PFSK-1 (cell line): ENCODE measurements around the gene ZCCHC13.

Experiments used
- FOXP2 ChIP-seq: optimal IDR thresholded peaks from 2 replicates; pipeline ENCODE3; 2011; ENCODE audit warnings: borderline replicate concordance, control low read depth, inconsistent platforms; ENCODE audit not compliant: insufficient read depth; ENCODE audit errors: extremely low read length, extremely low read depth
- POLR2AphosphoS5 ChIP-seq: IDR thresholded peaks from 2 replicates; pipeline ENCODE4 v1.6.1; 2012; ENCODE audit warnings: low read depth, mild to moderate bottlenecking, control low read depth, low read length, moderate library complexity
- REST ChIP-seq, 2 experiments: IDR thresholded peaks; 2 replicates each; pipeline versions ENCODE4 v1.6.1 to v1.8.0; 2011 to 2012; ENCODE audit warnings: low read depth in 2 of 2, low read length in 2 of 2, control low read depth in 1 of 2, inconsistent platforms in 1 of 2, mild to moderate bottlenecking in 1 of 2, moderate library complexity in 1 of 2; ENCODE audit not compliant: insufficient read depth in 1 of 2
- SIN3A ChIP-seq: IDR thresholded peaks from 2 replicates; pipeline ENCODE4 v1.6.1; 2012; ENCODE audit warnings: mild to moderate bottlenecking, low read length, moderate library complexity, borderline replicate concordance; ENCODE audit not compliant: insufficient read depth
- TAF1 ChIP-seq: IDR thresholded peaks from 2 replicates; pipeline ENCODE4 v1.6.1; 2012; ENCODE audit warnings: low read length, control low read depth, borderline replicate concordance; ENCODE audit not compliant: insufficient read depth

The ZCCHC13 gene

GRCh38 chrX:74295101-74295500 lies 8.9 kb upstream of the ZCCHC13 start:
- TF ChIP-seq POLR2AphosphoS5 (no peak), REST (IDR thresholded peaks at IDR 0.05; ENCODE audit: insufficient read depth in 1 of 2, low read depth in 2 of 2, low read length in 2 of 2) (no peak), SIN3A (no peak), FOXP2 (no peak), TAF1 (no peak)

GRCh38 chrX:74297766-74298165 lies 6.2 kb upstream of the ZCCHC13 start:
- TF ChIP-seq TAF1, result no peak
- TF ChIP-seq REST (IDR thresholded peaks at IDR 0.05; ENCODE audit: insufficient read depth in 1 of 2, low read depth in 2 of 2, low read length in 2 of 2), result no peak
- TF ChIP-seq FOXP2, result no peak
- TF ChIP-seq POLR2AphosphoS5, result no peak
- TF ChIP-seq SIN3A, result no peak

- TF ChIP-seq SIN3A (no peak), REST (IDR thresholded peaks at IDR 0.05; ENCODE audit: insufficient read depth in 1 of 2, low read depth in 2 of 2, low read length in 2 of 2) (no peak), POLR2AphosphoS5 (no peak)
These were observed 3.1 kb upstream of the ZCCHC13 start for GRCh38 chrX:74300869-74301268.

- TF ChIP-seq FOXP2, result no peak
- TF ChIP-seq TAF1, result no peak
- TF ChIP-seq POLR2AphosphoS5, result no peak
- TF ChIP-seq SIN3A, result no peak
- TF ChIP-seq REST (IDR thresholded peaks at IDR 0.05; ENCODE audit: insufficient read depth in 1 of 2, low read depth in 2 of 2, low read length in 2 of 2), result no peak
These were observed 14.7 kb downstream of the ZCCHC13 start for GRCh38 chrX:74318672-74319071.

- no peak for TF ChIP-seq POLR2AphosphoS5
- no peak for TF ChIP-seq FOXP2
- no peak for TF ChIP-seq TAF1
- TF ChIP-seq SIN3A, result no peak
- no peak for TF ChIP-seq REST (IDR thresholded peaks at IDR 0.05; ENCODE audit: insufficient read depth in 1 of 2, low read depth in 2 of 2, low read length in 2 of 2)
These were observed 17.2 kb downstream of the ZCCHC13 start for GRCh38 chrX:74321191-74321590.
